Measurements from ENCODE around the gene CTSK.

- TF ChIP-seq, protein P1, sequence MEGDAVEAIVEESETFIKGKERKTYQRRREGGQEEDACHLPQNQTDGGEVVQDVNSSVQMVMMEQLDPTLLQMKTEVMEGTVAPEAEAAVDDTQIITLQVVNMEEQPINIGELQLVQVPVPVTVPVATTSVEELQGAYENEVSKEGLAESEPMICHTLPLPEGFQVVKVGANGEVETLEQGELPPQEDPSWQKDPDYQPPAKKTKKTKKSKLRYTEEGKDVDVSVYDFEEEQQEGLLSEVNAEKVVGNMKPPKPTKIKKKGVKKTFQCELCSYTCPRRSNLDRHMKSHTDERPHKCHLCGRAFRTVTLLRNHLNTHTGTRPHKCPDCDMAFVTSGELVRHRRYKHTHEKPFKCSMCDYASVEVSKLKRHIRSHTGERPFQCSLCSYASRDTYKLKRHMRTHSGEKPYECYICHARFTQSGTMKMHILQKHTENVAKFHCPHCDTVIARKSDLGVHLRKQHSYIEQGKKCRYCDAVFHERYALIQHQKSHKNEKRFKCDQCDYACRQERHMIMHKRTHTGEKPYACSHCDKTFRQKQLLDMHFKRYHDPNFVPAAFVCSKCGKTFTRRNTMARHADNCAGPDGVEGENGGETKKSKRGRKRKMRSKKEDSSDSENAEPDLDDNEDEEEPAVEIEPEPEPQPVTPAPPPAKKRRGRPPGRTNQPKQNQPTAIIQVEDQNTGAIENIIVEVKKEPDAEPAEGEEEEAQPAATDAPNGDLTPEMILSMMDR (IDR thresholded peaks at IDR 0.05), result no peak
- TF ChIP-seq POLR2A (IDR thresholded peaks at IDR 0.05), result no peak
Observed at GRCh38 chr1:150846473-150847146, 38.5 kb upstream of the CTSK start.

Measured in adrenal gland (tissue), 5 donors.